OCI-LY1 (cell line): ENCODE measurements around the gene ZNF189.

Experiments
- H2AFZ ChIP-seq: fragments of 200-600 bp; sonication (generic), shearing (Covaris generic); 2 replicates; pipeline ENCODE4 v1.6.0; 2014; ENCODE audit warnings: antibody characterized with exemption, mild to moderate bottlenecking, low read length
- H3F3A ChIP-seq: fragments of 200-600 bp; sonication (generic), shearing (Covaris generic); 2 replicates; pipeline ENCODE4 v1.6.0; 2014; ENCODE audit warnings: mild to moderate bottlenecking, antibody characterized with exemption, low read length, moderate library complexity; ENCODE audit not compliant: insufficient read depth
- H3K27ac ChIP-seq: fragments of 200-600 bp; sonication (generic); 2 replicates; pipeline ENCODE4 v1.5.1; 2014; ENCODE audit warnings: low read length, mixed run types, mild to moderate bottlenecking, low read depth; ENCODE audit not compliant: poor library complexity, severe bottlenecking
- H3K27me3 ChIP-seq: fragments of 200-600 bp; sonication (generic); 2 replicates; pipeline ENCODE4 v1.6.0; 2014; ENCODE audit warnings: antibody characterized with exemption, mild to moderate bottlenecking, low read length, moderate library complexity; ENCODE audit not compliant: insufficient read depth
- H3K36me3 ChIP-seq: fragments of 200-600 bp; sonication (generic); 2 replicates; pipeline ENCODE4 v1.6.1; 2014; ENCODE audit warnings: mild to moderate bottlenecking, antibody characterized with exemption, low read length, moderate library complexity, mixed read lengths; ENCODE audit not compliant: insufficient read depth
- H3K4me1 ChIP-seq: fragments of 200-600 bp; sonication (generic); 2 replicates; pipeline ENCODE4 v1.5.1; 2014; ENCODE audit warnings: mild to moderate bottlenecking, low read length, moderate library complexity; ENCODE audit not compliant: insufficient read depth, severe bottlenecking
- H3K4me2 ChIP-seq: fragments of 200-600 bp; sonication (generic), shearing (Covaris generic); 2 replicates; pipeline ENCODE4 v1.6.1; 2014; ENCODE audit warnings: low read length
- H3K4me3 ChIP-seq: fragments of 200-600 bp; sonication (generic); 2 replicates; pipeline ENCODE4 v1.5.1; 2014; ENCODE audit warnings: low read length, low read depth, mild to moderate bottlenecking, mixed read lengths; ENCODE audit not compliant: poor library complexity, severe bottlenecking
- H3K79me2 ChIP-seq: fragments of 200-600 bp; shearing (Covaris generic); 2 replicates; pipeline ENCODE4 v1.6.1; 2016; ENCODE audit warnings: mixed run types, low read length, mixed read lengths; ENCODE audit not compliant: insufficient read depth
- H3K9ac ChIP-seq: fragments of 200-600 bp; sonication (generic), shearing (Covaris generic); 2 replicates; pipeline ENCODE4 v1.6.1; 2014; ENCODE audit warnings: mild to moderate bottlenecking, low read length, mixed read lengths
- H3K9me2 ChIP-seq: fragments of 200-600 bp; sonication (generic), shearing (Covaris generic); 2 replicates; pipeline ENCODE4 v1.6.1; 2014; ENCODE audit warnings: low read depth, mild to moderate bottlenecking, low read length, mixed read lengths
- H3K9me3 ChIP-seq: fragments of 200-600 bp; shearing (Covaris generic); 2 replicates; pipeline ENCODE4 v1.6.1; 2014; ENCODE audit warnings: low read length, mixed read lengths
- H4K20me1 ChIP-seq: fragments of 200-600 bp; sonication (generic), shearing (Covaris generic); 2 replicates; pipeline ENCODE4 v1.6.0; 2016; ENCODE audit warnings: mild to moderate bottlenecking, low read length; ENCODE audit not compliant: insufficient read depth
- EZH2 ChIP-seq: fragments of 200-600 bp; sonication (generic), shearing (Covaris generic); IDR thresholded peaks from 2 replicates; pipeline ENCODE4 v1.8.0; 2017; ENCODE audit warnings: borderline replicate concordance, mixed run types, mild to moderate bottlenecking, antibody characterized with exemption, low read length, moderate library complexity, mixed read lengths
- TF ChIP-seq, protein P1 (sequence below): fragments of 200-600 bp; sonication (generic), shearing (Covaris generic); IDR thresholded peaks from 2 replicates; pipeline ENCODE4 v1.5.1; 2017; ENCODE audit warnings: mild to moderate bottlenecking, antibody characterized with exemption, low read length, moderate library complexity, mixed read lengths

ZNF189 gene

DNA sequence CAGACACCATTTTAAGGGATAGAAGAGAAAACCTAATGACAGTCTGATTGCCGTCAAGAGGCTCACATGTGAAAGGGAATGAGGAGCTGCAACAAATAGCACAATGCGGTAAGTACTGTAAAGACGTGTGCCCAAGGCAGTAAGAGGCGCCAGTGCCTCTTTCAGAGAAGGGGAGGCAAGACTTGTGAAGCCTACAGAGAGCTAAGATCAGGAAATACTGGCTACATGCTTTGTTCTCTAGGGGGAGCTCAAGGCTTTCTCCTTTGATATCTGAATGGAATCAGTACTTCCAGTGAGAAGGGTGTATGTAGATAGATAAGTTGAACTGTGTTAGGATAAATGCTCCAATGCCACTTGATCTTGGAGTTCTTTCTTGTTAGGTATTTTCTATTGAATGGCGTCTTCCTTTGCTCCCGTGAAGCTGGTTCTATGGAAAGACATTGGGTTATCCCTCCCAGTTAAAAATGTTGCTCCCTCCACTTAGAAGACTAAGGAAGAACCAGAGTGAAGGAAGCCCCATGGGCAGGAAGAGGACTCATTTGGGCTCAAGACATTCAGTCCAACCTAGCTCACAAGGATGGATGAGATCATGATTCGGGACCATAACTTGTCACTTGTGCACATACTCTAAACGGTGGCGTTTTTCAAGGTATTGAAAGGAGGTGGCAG lies 60.4 kb downstream of the ZNF189 start:
- Histone ChIP-seq H3K4me1 (no peaks in the 10 kb centered on the region), H3K9me3 (no peaks in the 10 kb centered on the region), H3K4me3 (no peak overlapping the region), H3K36me3 (no peaks in the 10 kb centered on the region), H2AFZ (no peak overlapping the region), H4K20me1 (no peaks in the 10 kb centered on the region), H3K27me3 (no peaks in the 10 kb centered on the region), H3K79me2 (no peaks in the 10 kb centered on the region), H3K9ac (no peak overlapping the region), H3F3A (no peaks in the 10 kb centered on the region), H3K27ac (no peak overlapping the region), H3K9me2 (no peaks in the 10 kb centered on the region), H3K4me2 (no peak overlapping the region)
- TF ChIP-seq, protein P1, sequence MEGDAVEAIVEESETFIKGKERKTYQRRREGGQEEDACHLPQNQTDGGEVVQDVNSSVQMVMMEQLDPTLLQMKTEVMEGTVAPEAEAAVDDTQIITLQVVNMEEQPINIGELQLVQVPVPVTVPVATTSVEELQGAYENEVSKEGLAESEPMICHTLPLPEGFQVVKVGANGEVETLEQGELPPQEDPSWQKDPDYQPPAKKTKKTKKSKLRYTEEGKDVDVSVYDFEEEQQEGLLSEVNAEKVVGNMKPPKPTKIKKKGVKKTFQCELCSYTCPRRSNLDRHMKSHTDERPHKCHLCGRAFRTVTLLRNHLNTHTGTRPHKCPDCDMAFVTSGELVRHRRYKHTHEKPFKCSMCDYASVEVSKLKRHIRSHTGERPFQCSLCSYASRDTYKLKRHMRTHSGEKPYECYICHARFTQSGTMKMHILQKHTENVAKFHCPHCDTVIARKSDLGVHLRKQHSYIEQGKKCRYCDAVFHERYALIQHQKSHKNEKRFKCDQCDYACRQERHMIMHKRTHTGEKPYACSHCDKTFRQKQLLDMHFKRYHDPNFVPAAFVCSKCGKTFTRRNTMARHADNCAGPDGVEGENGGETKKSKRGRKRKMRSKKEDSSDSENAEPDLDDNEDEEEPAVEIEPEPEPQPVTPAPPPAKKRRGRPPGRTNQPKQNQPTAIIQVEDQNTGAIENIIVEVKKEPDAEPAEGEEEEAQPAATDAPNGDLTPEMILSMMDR, result peak; percentile 69; the same call in 1 of the 2 replicates
- TF ChIP-seq EZH2, result no peak
